Thoracic aorta endothelial cell (primary cell): ENCODE measurements around the gene MCRIP1. TPM values are rescaled to one million over a fixed set of nuclear protein-coding genes. Genes with fewer than 3 reads are reported as not detected.

Experiments used
- total RNA-seq: library from RNA; depleted of rRNA; stranded (reverse); fragments of >200 nt; gene quantifications from 2 replicates; pipeline ENCODE4 v1.2.3, GENCODE V29; 2012

The MCRIP1 gene, protein sequence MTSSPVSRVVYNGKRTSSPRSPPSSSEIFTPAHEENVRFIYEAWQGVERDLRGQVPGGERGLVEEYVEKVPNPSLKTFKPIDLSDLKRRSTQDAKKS
- 57.1 and 68.8 TPM in 2 replicates for total RNA-seq

GRCh38 chr17:81833160-81833920 lies at the start of gene MCRIP1:
MCRIP1 (minus strand) TSS chr17:81833291; CDS start chr17:81824506, 8,785 bp downstream.

GRCh38 chr17:81870981-81871386 lies 37.9 kb upstream of the MCRIP1 start, which contains the start of gene ARHGDIA:
ARHGDIA (minus strand) TSS chr17:81871337; CDS start chr17:81869930, 1,407 bp downstream.

GRCh38 chr17:81859906-81860755 lies 27.0 kb upstream of the MCRIP1 start, which contains the start of gene P4HB:
P4HB (minus strand) TSS chr17:81860535; CDS start chr17:81860471, 64 bp downstream.

DNA sequence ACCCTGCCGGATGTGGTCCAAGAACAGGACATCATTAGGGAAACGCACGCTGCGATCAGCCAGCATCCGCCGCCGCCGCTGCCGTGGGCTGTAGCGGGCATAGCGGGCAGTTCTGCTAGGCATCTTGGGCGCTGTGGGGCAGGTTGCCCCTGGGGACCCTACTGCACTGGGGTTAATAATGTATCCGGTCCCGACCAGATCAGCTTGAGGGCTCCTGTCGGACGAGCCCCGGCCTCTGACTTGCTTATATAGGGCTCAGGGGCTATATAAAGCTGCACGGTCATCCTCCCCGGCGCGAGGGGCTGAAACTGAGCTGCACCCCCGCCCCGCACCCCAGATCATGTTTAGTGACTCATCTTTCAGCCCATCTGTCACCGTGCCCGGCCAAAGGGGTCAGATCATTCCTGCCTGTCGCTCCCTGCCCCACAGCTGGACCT lies 1.8 kb upstream of the MCRIP1 start, which contains the start of gene PPP1R27:
TSS of gene PPP1R27 (minus strand) at position 220 of the 437 bp plus-strand sequence. CDS start at position 123, 97 bp downstream.

DNA sequence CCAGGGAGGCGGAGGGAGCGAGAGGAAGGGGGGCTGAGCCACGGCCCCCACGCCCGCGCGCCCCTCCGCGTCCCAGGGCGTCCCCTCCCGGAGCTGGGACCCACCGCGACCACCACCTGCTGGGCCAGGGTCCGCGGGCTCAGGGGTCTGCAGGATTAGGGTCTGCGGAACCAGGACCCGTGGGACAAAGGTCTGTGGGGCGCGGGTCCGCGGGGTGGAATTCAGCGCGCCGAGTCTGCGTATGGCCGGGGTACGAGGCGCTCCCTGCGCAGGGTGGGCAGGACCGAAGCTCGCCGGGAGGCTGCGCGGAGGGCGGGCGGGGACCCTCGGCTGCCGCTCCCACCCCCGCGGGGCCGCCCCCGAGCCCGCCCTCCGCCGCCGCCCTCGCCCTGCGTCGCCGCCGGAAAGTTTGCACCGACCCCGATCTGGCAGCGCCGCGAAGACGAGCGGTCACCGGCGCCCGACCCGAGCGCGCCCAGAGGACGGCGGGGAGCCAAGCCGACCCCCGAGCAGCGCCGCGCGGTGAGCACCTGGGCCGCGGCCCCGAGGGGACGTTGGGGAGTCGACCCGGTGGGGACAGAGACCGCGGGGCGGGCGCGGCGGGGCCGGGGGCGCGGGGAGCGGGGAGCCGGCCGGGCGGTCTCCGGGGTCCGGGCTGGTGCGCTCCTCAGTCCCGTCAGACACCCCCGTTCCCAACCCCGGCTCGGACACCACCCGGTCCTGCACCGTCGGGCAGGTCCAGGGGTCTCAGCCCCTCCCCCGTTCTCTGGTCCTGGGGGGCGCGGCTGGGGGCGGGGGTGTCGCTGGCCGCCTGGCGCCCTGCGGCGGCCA lies 29.1 kb downstream of the MCRIP1 start, which contains the start of gene GCGR:
TSS of gene GCGR (plus strand) at position 423 of the 831 bp plus-strand sequence. CDS start 4,869 bp downstream, outside the sequence.

Other genes with a start within 250 kb of the MCRIP1 start
- 99.7 and 104 TPM in 2 replicates for gene NPLOC4, start 196.2 kb downstream of the MCRIP1 start, total RNA-seq
- 0.14 and 0.53 TPM in 2 replicates for gene TSPAN10, start 196.1 kb downstream of the MCRIP1 start, total RNA-seq
- 0.66 and 0.86 TPM in 2 replicates for gene PDE6G, start 176.7 kb downstream of the MCRIP1 start, total RNA-seq
- 23.5 and 26.4 TPM in 2 replicates for gene OXLD1, start 166.7 kb downstream of the MCRIP1 start, total RNA-seq
- gene CCDC137, start 166.6 kb downstream of the MCRIP1 start, total RNA-seq: 12.8 and 16.5 TPM in 2 replicates
- gene ARL16, start 149.5 kb downstream of the MCRIP1 start, total RNA-seq: 32.7 and 34.0 TPM in 2 replicates
- 102 and 120 TPM in 2 replicates for gene HGS, start 149.3 kb downstream of the MCRIP1 start, total RNA-seq
- 40.8 and 41.5 TPM in 2 replicates for gene MRPL12, start 129.9 kb downstream of the MCRIP1 start, total RNA-seq
- gene SLC25A10, start 121.0 kb downstream of the MCRIP1 start, total RNA-seq: 16.2 and 23.7 TPM in 2 replicates
- gene GCGR, start 29.1 kb downstream of the MCRIP1 start, total RNA-seq: not detected in 2 replicates
- not detected in 2 replicates for gene PPP1R27, start 1.8 kb upstream of the MCRIP1 start, total RNA-seq
- 824 and 903 TPM in 2 replicates for gene P4HB, start 27.2 kb upstream of the MCRIP1 start, total RNA-seq
- 229 and 236 TPM in 2 replicates for gene ARHGDIA, start 38.0 kb upstream of the MCRIP1 start, total RNA-seq
- gene ALYREF, start 58.3 kb upstream of the MCRIP1 start, total RNA-seq: 176 and 187 TPM in 2 replicates
- gene ANAPC11, start 58.4 kb upstream of the MCRIP1 start, total RNA-seq: 99.4 and 125 TPM in 2 replicates
- gene NPB, start 68.9 kb upstream of the MCRIP1 start, total RNA-seq: 0.13 and 0.22 TPM in 2 replicates
- 30.1 and 51.0 TPM in 2 replicates for gene PCYT2, start 78.1 kb upstream of the MCRIP1 start, total RNA-seq
- 17.3 and 21.1 TPM in 2 replicates for gene SIRT7, start 84.9 kb upstream of the MCRIP1 start, total RNA-seq
- 20.7 and 22.2 TPM in 2 replicates for gene MAFG, start 94.4 kb upstream of the MCRIP1 start, total RNA-seq
- gene PYCR1, start 104.0 kb upstream of the MCRIP1 start, total RNA-seq: 53.7 and 56.3 TPM in 2 replicates
- not detected in 2 replicates for gene MYADML2, start 113.9 kb upstream of the MCRIP1 start, total RNA-seq
- gene NOTUM, start 127.9 kb upstream of the MCRIP1 start, total RNA-seq: not detected in 2 replicates
- 15.8 and 19.1 TPM in 2 replicates for gene ASPSCR1, start 144.3 kb upstream of the MCRIP1 start, total RNA-seq
- 46.4 and 49.8 TPM in 2 replicates for gene CENPX, start 189.6 kb upstream of the MCRIP1 start, total RNA-seq
- gene LRRC45, start 190.0 kb upstream of the MCRIP1 start, total RNA-seq: 17.4 and 20.7 TPM in 2 replicates
- gene RAC3, start 198.4 kb upstream of the MCRIP1 start, total RNA-seq: 21.4 and 23.1 TPM in 2 replicates
- 44.3 and 54.9 TPM in 2 replicates for gene DCXR, start 204.4 kb upstream of the MCRIP1 start, total RNA-seq
- gene RFNG, start 218.5 kb upstream of the MCRIP1 start, total RNA-seq: 22.6 and 23.7 TPM in 2 replicates
- 82.2 and 98.8 TPM in 2 replicates for gene GPS1, start 218.6 kb upstream of the MCRIP1 start, total RNA-seq
- gene DUS1L, start 232.5 kb upstream of the MCRIP1 start, total RNA-seq: 59.5 and 62.2 TPM in 2 replicates